ENCODE data around the gene ATPAF1.

ATPAF1 gene

GRCh38 chr1:46650491-46650890, 17.7 kb downstream of the ATPAF1 start:
- no peak for DNase-seq (ENCODE audit: low read depth)

- DNase-seq (ENCODE audit: low read depth): no peak
Measured at GRCh38 chr1:46649764-46650163, 18.4 kb downstream of the ATPAF1 start.

GRCh38 chr1:46647611-46648010, 20.6 kb downstream of the ATPAF1 start:
- DNase-seq (ENCODE audit: low read depth): no peak

- DNase-seq (ENCODE audit: low read depth): no peak
Measured at GRCh38 chr1:46646844-46647243, 21.3 kb downstream of the ATPAF1 start.

GRCh38 chr1:46646331-46646730, 21.8 kb downstream of the ATPAF1 start:
- DNase-seq (ENCODE audit: low read depth): no peak

GRCh38 chr1:46645815-46646214, 22.3 kb downstream of the ATPAF1 start:
- no peak for DNase-seq (ENCODE audit: low read depth)

GRCh38 chr1:46643368-46643775, 24.8 kb downstream of the ATPAF1 start:
- DNase-seq (ENCODE audit: low read depth): no peak

- no peak for DNase-seq (ENCODE audit: low read depth)
Measured at GRCh38 chr1:46642115-46642680, 26.0 kb downstream of the ATPAF1 start.

- DNase-seq (ENCODE audit: low read depth): no peak
Measured at GRCh38 chr1:46639547-46639946, 28.6 kb downstream of the ATPAF1 start.

GRCh38 chr1:46638921-46639320, 29.2 kb downstream of the ATPAF1 start:
- no peak for DNase-seq (ENCODE audit: low read depth)

- no peak for DNase-seq (ENCODE audit: low read depth)
Measured at GRCh38 chr1:46637444-46638083, 30.6 kb downstream of the ATPAF1 start.

- DNase-seq (ENCODE audit: low read depth): no peak
Measured at GRCh38 chr1:46635205-46635604, 33.0 kb downstream of the ATPAF1 start.

- no peak for DNase-seq (ENCODE audit: low read depth)
Measured at GRCh38 chr1:46630719-46631118, 37.4 kb downstream of the ATPAF1 start.

GRCh38 chr1:46623743-46624644, 44.2 kb downstream of the ATPAF1 start:
- no peak for DNase-seq (ENCODE audit: low read depth)

- DNase-seq (ENCODE audit: low read depth): no peak
Measured at GRCh38 chr1:46622344-46622743, 45.8 kb downstream of the ATPAF1 start.

GRCh38 chr1:46621930-46622329, 46.2 kb downstream of the ATPAF1 start:
- DNase-seq (ENCODE audit: low read depth): no peak

GRCh38 chr1:46619656-46620258, 48.4 kb downstream of the ATPAF1 start:
- no peak for DNase-seq (ENCODE audit: low read depth)

- DNase-seq (ENCODE audit: low read depth): no peak
Measured at GRCh38 chr1:46618754-46619415, 49.3 kb downstream of the ATPAF1 start.

GRCh38 chr1:46617833-46618232, 50.3 kb downstream of the ATPAF1 start:
- DNase-seq (ENCODE audit: low read depth): no peak

GRCh38 chr1:46617108-46617800, 50.9 kb downstream of the ATPAF1 start:
- DNase-seq (ENCODE audit: low read depth): no peak

GRCh38 chr1:46616277-46617107, 51.7 kb downstream of the ATPAF1 start, which contains the start of gene MOB3C:
Gene MOB3C (minus strand): TSS chr1:46616811. CDS start chr1:46613321, 3,490 bp downstream.
- peak; percentile 59 for DNase-seq (ENCODE audit: low read depth)
